ENCODE results near the gene FBXO4. TPM values are rescaled to one million over a fixed set of nuclear protein-coding genes. Genes with fewer than 3 reads are reported as not detected.

The FBXO4 gene
- total RNA-seq, 1 experiment from 2014 or later, result 9.6 TPM

DNA sequence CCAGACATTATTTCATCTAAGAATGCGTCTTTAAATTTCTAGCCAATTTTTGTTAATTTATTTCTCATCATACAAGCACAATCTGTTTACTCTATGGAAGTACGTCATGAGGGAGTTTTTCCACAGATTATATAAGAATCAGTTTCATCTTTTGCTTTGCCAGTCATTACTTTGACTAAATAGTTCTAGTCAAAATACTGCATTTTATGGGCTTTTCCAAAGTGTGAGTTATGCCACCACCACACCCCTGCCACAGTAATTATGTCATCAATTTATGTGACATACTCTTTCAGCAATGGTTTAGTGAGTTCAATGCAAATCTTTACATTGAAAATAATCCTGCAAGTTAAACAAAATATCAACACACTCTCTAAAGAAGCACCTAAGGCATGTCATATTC is 18.9 kb upstream of the FBXO4 start:
- H3K36me3 ChIP-seq (ENCODE audit: insufficient read depth, low read length, poor library complexity, severe bottlenecking), result peaks cover 36% of the 10 kb centered on the region
- ChIA-PET POLR2A (ENCODE audit: low non-redundant PET) (no interaction called here), CTCF (interaction anchor here (0.6 kb wide), 1 partner anchor 44 kb away, joined by 3 read pairs; no protein-coding TSS in a partner anchor)
- intact Hi-C loops (cut with micrococcal nuclease; ENCODE audit: unreplicated experiment), result no loop called here
- TF ChIP-seq EZH2 (IDR thresholded peaks at IDR 0.05; ENCODE audit: borderline replicate concordance, low read depth, low read length, poor library complexity, severe bottlenecking) (no peak), CTCF (conservative IDR thresholded peaks at IDR 0.05; ENCODE audit: low read depth, low read length) (no peak)
- no peak overlapping the region for H3K27ac ChIP-seq (ENCODE audit: low read depth, low read length, poor library complexity, severe bottlenecking)
- BruUV-seq (replicated peaks), result no TSS peak
- no peaks in the 10 kb centered on the region for H3K27me3 ChIP-seq (replicated peaks; ENCODE audit: insufficient read depth, low read depth, low read length, poor library complexity)
- no peak for DNase-seq (ENCODE audit: low spot score)
- H3K4me1 ChIP-seq (ENCODE audit: insufficient read depth, low read length, poor library complexity, severe bottlenecking), result peaks cover 14% of the 10 kb centered on the region
- H3K4me3 ChIP-seq (ENCODE audit: low read depth, low read length, poor library complexity, severe bottlenecking), result no peak overlapping the region
- no peaks in the 10 kb centered on the region for H3K9me3 ChIP-seq (ENCODE audit: low read depth, low read length, poor library complexity, severe bottlenecking)

DNA sequence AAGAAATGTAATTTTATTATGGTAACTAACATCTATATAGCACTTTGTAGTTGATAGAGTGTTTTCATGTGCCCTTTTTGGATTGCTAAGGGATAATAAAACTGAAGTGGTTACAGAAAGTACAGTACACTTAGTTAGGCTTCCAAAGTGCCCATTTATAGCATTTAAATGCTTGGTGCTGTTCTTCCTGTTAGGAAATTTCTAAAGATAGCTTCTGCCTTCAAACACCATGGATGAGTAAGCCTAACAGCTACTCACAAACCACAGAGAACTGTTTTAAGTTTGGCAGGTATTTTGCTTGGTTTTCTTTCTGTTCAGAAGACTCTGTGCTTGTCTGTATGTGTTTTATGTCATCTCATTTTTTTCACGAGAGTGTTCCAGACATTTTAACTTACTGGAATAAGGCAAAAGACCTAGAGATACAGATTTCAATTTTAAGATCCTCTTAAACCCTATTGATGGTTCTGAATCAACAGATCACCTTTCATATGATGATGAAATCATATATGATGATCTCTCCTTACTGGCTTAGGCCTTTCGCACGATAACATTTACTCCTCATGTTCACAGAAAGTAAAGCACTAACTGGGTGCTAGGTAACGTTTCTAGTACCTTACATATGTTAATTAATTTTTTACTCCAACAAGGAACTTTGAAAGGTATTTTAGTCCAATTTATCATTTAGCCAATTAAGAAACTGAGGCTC is 16.6 kb upstream of the FBXO4 start:
- POLR2A ChIA-PET (ENCODE audit: low non-redundant PET), result no interaction called here
- no peak for DNase-seq (ENCODE audit: low spot score)
- BruUV-seq (replicated peaks), result no TSS peak
- Histone ChIP-seq H3K36me3 (ENCODE audit: insufficient read depth, low read length, poor library complexity, severe bottlenecking) (peaks cover 55% of the 10 kb centered on the region), H3K27me3 (replicated peaks; ENCODE audit: insufficient read depth, low read depth, low read length, poor library complexity) (no peaks in the 10 kb centered on the region), H3K9me3 (ENCODE audit: low read depth, low read length, poor library complexity, severe bottlenecking) (no peaks in the 10 kb centered on the region), H3K4me3 (ENCODE audit: low read depth, low read length, poor library complexity, severe bottlenecking) (no peak overlapping the region), H3K4me1 (ENCODE audit: insufficient read depth, low read length, poor library complexity, severe bottlenecking) (peaks cover 6% of the 10 kb centered on the region), H3K27ac (ENCODE audit: low read depth, low read length, poor library complexity, severe bottlenecking) (no peak overlapping the region)
- TF ChIP-seq EZH2 (IDR thresholded peaks at IDR 0.05; ENCODE audit: borderline replicate concordance, low read depth, low read length, poor library complexity, severe bottlenecking) (no peak), CTCF (conservative IDR thresholded peaks at IDR 0.05; ENCODE audit: low read depth, low read length) (no peak)
- intact Hi-C loops (cut with micrococcal nuclease; ENCODE audit: unreplicated experiment), result no loop called here
- CTCF ChIA-PET, result no interaction called here

GRCh38 chr5:41918105-41918504 is 7.0 kb upstream of the FBXO4 start:
- no peak for DNase-seq (ENCODE audit: low spot score)
- no peaks in the 10 kb centered on the region for H3K9me3 ChIP-seq (ENCODE audit: low read depth, low read length, poor library complexity, severe bottlenecking)
- no peaks in the 10 kb centered on the region for H3K27me3 ChIP-seq (replicated peaks; ENCODE audit: insufficient read depth, low read depth, low read length, poor library complexity)
- ChIA-PET POLR2A (ENCODE audit: low non-redundant PET) (no interaction called here), CTCF (no interaction called here)
- H3K4me3 ChIP-seq (ENCODE audit: low read depth, low read length, poor library complexity, severe bottlenecking), result no peak overlapping the region
- intact Hi-C loops (cut with micrococcal nuclease; ENCODE audit: unreplicated experiment), result no loop called here
- H3K4me1 ChIP-seq (ENCODE audit: insufficient read depth, low read length, poor library complexity, severe bottlenecking), result no peaks in the 10 kb centered on the region
- no peak overlapping the region for H3K27ac ChIP-seq (ENCODE audit: low read depth, low read length, poor library complexity, severe bottlenecking)
- no TSS peak for BruUV-seq (replicated peaks)
- peaks cover 45% of the 10 kb centered on the region for H3K36me3 ChIP-seq (ENCODE audit: insufficient read depth, low read length, poor library complexity, severe bottlenecking)
- TF ChIP-seq EZH2 (IDR thresholded peaks at IDR 0.05; ENCODE audit: borderline replicate concordance, low read depth, low read length, poor library complexity, severe bottlenecking) (no peak), CTCF (conservative IDR thresholded peaks at IDR 0.05; ENCODE audit: low read depth, low read length) (no peak)
